GM11168 (cell line): Measurements from ENCODE around the gene ATP6V1B1.

ENCODE experiments used
- in situ Hi-C: fragments of 300-500 bp; cut with MboI; formaldehyde crosslinking; loops from one replicate; pipeline ENCODE4 v1.12.0; 2022; ENCODE audit warnings: low sequenced_read_pairs; ENCODE audit not compliant: unreplicated experiment

The ATP6V1B1 gene

DNA sequence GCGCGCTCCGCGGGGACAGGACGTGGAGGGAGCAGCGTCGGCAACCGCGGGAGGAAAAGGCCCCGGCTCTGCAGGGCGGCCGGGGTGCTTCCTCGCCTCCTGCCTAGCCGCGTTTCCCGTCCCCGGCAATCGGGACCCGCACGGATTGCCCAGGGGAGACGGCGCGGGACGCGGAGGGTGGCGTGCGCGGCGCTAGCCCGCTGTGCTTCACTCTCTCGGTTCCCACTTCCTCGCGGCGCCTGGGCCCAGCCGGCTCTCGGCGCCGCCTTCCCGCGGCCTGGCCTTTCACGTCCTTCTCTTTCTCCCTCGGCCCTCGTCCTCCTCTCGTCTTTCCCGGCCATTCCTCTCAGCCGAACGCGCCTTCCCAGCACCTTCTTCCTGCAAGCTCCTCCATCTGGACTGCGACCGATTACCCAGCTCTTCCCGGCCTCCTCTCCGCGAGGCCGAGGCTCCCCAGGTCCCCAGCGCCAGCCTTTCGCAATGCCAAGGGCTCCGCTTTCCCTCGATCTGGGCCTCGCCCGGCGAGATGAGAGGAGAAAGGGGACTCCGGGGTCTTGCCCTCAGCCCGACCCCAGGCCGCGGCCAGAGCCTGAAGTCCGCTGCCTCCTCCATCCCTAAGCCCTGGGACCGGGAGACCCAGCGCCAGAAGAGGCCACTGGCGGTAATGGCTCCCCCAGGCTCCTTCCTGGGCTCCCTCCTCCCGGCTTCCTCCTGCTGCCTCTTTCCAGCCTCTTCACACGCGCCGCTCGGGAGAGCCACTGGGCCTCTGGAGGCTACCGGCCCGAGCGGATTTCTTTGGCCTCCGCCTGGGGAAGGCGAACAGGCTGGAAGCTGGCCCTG lies 34.3 kb upstream of the ATP6V1B1 start:
- in situ Hi-C loops: no loop called here

DNA sequence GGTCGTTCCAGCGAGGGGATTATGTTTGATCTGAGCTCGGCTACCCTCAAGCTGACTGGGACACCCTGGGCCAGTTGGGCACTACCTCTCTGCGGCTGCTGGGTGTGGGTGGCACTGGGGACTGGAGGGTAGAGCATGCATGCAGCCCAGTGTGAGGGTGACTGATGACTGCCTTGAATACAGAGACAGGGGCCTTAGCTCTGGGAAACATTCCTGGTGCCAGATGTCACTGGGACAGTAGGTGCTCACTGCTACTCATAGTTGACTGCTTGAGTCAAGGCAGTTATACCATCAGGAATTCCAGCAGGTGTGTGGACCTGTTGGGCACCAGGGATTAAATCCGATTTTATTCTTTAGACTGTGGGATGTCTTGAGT lies 33.6 kb upstream of the ATP6V1B1 start:
- in situ Hi-C loops: no loop called here

DNA sequence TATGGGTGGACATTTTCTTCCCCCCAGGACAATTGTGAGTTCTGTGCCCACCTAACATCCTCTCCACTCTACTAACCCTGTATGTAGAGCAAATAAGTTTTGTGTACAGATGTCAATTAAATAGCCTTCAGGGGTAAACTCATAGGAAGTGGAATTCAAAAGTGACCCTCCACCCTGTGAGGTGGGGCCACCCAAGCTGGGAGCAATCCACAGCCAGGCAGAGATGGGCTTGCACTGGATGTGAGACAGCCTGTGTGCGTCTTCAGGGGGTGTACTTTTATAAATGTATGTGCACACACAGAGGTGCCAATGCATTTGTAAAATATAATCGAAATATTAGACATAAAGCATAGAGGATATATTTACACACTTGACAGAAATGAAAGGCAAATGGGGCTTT lies 33.1 kb upstream of the ATP6V1B1 start:
- in situ Hi-C loops: no loop called here

DNA sequence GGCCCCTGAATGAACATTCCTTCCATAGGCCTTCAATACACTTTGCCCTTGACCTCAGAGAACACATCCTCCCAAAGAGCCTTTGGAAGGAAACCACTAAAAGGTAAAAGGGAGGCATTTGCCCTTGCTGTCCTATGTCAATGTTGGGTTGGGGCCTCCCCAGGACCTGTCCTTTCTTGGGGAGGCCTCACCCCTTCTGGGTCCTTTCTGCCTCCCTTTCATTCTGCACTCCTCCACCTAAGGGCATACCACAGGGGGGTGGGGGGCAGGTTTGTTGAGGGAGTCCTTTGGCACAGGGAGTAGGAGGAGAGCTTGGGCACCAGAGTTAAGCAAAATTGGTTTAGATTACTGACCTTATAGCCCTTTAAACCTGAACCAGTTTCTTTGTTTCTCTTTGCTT lies 32.5 kb upstream of the ATP6V1B1 start:
- in situ Hi-C loops: no loop called here

DNA sequence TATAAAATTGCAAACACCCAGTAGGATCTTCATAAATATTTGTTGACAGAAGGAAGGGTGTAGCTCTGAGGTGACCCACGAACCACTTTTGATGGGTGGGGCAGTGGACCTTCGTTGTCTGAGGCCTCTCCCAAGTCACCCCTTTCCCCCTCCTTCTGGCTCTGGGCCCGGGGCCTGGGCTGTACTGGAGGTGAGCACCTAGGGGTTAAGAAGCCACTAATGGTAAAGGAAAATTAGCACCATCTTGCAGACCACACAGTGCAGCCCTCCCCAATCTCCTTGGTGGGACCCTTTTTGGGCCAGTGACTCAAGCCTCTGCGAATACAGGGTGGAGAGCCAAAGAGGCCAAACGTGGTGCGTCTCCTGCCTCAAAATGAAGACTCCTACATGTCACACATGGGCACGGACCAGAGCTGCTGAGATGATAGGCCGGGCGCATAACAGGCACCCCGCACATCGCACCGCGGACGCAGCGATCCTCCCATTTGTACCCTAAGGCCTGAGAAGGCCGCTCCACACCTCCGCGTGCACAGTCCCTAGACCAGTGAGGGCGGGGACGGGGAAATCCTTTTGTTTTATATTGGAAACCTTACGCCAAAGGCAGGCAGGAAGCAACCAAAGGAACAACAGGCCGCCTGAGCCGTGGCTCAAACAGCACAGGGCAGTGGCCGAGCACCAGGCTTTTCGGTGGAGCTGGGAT lies 31.9 kb upstream of the ATP6V1B1 start:
- in situ Hi-C loops: no loop called here

DNA sequence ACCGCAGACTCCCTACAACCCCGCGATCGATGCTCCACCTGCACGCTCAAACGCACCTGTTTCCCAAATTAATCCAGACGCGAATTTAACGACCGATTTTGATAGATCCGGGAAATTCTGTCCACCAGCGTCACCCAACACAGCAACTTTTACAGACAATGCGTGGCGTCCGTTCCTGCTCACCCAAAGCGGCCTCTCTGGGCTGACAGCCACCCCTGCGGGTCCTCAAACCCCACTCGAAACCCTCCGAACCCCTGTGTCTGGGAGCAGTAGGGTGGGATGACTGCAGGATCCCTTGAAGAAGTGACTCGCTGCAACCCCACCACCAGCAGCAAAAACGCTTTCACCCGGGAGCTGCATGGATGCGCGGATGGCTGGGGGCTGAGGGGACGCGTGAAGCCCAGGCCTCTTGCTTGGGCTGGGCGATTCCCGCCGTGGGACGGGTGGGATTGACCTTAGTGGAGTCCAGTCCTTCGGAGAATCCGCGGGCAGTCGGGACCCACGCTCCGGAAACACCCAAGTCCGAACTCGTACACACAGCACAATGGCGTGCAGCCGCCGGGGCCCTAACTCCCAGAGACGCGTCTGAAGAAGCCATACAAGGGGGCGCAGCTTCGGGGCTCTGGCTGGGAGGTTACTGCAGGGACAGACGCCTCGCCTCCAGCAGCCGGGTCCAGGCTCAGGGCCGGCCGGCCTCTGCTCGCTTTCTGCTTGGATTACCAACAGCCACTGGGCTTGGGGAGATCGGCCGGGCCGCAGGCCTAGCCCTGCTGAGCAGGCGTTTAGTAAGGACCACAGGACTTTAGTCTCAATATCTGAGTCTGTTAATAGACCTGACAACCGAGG lies 31.1 kb upstream of the ATP6V1B1 start:
- in situ Hi-C loops: no loop called here

DNA sequence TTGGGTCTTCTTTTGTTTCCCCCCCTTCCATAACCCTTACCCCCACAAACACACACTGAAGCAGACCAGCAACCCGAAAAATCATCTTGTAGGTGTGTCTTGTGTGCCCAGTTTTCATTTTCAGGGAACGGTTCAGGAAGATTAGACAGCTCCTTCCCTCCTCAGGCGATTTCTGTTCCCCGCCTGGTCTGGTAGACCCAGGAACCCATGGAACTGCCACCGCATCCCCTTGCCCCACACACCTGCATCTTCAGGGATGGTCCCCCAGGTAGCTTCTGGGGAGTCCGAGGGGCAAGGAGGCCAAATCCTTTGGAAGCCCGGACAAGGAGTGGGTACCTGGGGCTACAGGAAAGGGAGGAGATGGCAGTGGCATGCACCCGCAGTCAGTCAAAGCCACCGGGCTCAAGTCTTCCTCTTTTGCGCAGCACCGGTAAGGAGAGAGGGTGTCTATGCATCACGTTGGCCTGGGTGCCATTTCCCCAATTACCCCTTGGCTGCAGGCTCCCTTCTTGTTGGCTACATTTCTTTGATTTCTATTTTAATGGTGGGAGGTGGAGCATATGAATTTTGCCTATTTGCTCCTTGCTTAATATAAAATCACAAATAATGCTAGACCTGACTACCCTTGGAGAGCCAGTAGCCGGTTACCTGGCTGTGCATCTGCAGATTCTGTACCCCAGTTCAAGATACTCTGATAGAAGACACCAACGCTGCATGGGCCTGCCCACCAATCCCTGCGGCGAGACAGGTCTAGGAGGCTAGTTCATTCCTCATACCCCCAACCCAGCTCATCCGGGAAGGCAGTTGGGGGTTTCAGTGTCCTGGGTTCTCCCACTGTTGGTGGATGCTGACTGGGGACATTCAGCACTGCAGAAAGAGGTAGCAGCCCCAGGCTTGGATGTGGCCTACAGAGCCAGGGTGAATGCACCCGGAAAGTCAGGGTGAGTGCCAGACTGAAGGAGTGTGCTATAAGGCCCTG lies 30.0 kb upstream of the ATP6V1B1 start:
- in situ Hi-C loops: no loop called here

DNA sequence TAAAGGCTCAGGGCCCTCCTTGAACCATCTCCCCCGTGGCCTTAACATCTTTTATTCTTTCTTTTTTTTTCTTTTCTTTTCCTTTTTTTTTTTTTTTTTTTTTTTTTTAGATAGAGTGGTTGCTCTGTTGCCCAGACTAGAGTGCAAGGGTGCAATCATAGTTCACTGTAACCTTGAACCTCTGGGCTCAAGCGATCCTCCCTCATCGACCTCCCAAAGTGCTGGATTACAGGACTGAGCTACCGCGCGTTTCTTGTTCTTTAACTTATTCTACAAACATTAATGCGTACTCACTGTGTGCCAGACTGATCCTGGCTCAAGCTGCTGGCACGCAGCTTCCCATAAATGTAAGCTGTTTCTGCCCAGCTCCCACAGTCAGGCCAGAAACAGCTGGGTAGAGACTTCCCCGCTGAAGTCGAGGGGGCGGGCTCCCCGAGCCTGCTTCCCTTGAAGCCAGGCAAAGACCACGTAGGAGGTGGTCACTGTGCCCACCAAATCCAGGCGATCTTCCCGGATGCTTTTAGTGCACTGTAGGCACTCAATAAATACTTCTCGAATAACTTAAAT lies 29.2 kb upstream of the ATP6V1B1 start:
- in situ Hi-C loops: no loop called here

DNA sequence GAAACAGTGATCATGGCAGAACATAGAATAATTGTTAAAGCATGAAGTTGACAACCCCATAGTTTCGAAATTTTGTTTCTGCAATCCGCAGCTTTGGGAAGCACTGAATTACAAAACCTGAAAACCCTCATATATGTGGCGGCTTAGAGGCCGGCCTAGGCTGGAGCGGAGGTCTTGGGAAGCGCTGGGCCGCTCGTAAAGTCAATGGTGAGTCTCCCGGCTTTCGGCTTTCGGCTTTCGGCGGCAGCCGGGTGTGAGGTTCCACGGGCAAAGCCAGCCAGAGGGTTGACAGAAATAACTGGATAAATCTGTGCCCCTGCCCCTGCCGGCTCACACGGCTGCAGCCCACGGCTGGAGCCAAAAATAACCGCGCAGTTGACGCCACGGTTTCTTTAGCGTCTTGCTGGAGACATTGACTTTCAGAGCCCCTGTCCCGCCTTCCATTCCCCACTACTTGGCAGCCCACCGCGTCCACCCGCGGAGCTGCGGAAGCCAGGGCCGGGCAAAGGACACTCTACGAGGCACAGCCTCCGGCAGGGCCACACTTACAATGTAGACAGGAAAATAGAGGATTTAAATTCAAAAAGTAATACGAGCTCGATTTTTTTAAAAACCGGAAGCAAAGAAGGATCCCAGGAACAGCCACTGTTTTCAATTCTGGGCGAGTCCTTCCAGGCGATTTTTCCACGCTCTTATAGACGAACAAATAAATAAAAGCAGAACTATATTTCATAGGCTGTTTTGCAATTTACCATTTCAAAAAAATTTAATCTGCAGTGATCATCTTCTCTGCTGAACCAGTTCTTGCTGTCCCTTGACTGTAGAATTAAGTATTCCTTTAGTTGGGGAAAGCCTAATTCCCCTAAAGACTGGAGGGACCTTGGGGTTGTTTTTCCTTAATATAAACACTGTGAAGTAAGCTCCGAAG lies 28.3 kb upstream of the ATP6V1B1 start:
- in situ Hi-C loops: no loop called here

DNA sequence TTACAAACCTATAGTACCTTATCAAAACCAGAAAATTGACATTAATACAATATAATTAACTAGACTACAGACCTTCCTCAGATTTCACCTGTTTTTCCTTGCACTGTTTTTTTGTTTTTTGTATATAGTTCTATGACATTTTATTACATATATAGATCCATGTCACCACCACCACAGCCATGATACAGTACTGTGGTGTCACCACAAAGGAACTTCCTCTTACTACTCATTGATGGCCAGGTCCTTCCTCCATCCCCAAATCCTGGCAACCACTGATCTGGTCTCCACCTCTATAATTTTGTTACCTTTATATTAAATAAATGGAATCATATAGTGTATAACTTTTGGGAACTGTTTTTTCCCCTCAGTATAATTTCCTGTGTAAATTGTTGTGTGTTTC lies 19.4 kb upstream of the ATP6V1B1 start:
- in situ Hi-C loops: no loop called here

DNA sequence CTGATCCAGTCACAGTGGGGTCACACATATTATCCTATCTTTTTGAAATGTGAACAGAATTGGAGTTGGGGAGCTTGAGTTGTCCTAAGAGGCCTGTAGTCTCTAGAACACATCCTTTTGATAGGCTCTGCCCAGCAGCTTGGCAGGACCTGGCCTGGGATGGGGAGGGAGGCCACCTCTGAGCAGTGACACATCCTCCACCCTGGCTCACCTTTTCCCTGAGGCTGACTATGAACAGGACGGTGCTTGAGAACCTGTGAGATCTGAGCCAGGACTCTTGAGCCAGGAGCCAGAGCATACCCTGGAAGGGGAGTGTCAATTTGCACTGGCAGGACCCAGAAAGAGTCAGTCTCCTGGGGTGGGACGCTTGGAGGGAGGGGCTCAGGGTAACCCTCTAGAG lies 17.7 kb upstream of the ATP6V1B1 start:
- in situ Hi-C loops: no loop called here

DNA sequence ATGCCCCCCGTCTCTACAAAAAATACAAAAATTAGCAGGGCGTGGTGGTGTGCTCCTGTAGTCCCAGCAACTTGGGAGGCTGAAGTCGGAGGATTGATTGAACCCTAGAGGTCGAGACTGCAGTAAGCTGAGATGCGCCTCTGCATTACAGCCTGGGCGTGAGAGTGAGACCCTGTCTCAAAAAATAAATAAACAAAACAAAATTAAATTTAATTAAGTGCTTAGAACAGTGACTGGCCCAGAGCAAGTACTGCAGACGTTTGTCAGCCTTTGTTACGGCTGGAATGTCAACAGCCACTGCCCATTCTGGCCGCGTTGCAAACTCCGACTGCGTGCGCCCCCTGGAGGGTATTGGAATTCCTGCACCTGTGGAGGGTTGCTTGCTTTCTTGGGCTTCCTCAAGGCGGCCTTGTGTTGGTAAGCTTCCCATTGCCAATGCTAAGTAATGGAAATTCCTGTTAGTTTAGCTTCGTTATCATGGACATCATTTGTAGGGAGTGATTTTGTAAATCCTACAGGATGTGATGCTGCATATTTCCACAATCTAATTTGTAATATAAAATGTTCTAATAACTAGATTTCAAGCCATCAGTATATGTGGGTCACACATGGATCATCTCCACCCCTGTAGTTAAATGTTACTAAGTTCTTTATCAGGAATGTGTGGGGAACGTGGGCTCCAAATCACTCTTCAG lies 15.9 kb upstream of the ATP6V1B1 start:
- in situ Hi-C loops: loop anchor here (10.0 kb wide), 1 partner anchor 55 kb away; no protein-coding TSS in a partner anchor

DNA sequence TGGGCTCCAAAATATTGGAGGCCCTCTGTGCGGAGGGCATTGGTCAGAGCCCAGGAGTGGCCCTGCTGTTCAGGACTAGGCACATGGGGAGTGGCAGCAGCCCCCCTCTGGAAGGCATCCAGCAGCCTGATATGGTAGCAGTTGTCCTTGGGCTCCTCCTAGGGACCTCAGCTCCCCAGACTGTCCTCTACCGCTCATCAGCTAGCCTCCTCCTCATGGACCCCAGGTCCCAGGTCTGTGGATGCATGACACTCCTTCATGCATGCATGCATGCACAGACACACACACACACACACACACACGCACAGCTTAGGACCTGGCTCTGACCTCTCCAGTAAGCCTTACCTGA lies 15.4 kb upstream of the ATP6V1B1 start:
- in situ Hi-C loops: loop anchor here (10.0 kb wide), 1 partner anchor 56 kb away; no protein-coding TSS in a partner anchor

DNA sequence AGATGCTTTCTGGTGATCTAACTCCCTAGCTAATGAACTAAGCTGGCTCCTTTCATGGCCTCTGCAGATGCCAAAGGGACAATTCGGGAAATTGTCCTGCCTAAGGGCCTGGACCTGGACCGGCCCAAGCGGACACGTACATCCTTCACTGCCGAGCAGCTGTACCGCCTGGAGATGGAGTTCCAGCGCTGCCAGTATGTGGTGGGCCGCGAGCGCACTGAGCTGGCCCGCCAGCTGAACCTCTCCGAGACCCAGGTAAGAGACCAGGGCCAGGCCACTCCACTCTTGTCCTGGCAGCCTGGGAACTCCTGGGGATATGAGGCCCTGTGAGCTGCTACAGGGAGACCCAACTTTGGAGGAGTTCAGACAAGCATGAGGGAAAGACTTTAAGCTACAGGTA lies 14.7 kb upstream of the ATP6V1B1 start:
- in situ Hi-C loops: loop anchor here (10.0 kb wide), 1 partner anchor 56 kb away; no protein-coding TSS in a partner anchor

DNA sequence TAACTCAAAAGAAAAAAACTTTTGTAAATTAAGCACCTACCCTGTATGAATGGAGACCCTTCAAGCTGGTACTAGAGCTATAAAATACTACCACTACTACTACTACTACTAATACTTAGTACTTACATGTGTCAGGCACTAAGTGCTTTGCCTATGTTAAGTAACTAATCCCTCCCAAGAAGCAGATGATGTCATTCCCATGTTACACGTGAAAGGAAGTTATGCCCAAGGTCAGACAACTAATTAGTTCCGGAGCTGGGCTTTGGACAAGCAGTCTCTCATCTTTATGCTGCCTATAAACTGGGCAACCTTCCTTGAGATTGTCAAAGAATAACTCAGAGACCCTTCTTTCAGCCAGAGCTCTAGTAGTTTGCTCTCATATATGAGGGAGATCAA lies 13.9 kb upstream of the ATP6V1B1 start:
- in situ Hi-C loops: loop anchor here (10.0 kb wide), 1 partner anchor 57 kb away; no protein-coding TSS in a partner anchor

DNA sequence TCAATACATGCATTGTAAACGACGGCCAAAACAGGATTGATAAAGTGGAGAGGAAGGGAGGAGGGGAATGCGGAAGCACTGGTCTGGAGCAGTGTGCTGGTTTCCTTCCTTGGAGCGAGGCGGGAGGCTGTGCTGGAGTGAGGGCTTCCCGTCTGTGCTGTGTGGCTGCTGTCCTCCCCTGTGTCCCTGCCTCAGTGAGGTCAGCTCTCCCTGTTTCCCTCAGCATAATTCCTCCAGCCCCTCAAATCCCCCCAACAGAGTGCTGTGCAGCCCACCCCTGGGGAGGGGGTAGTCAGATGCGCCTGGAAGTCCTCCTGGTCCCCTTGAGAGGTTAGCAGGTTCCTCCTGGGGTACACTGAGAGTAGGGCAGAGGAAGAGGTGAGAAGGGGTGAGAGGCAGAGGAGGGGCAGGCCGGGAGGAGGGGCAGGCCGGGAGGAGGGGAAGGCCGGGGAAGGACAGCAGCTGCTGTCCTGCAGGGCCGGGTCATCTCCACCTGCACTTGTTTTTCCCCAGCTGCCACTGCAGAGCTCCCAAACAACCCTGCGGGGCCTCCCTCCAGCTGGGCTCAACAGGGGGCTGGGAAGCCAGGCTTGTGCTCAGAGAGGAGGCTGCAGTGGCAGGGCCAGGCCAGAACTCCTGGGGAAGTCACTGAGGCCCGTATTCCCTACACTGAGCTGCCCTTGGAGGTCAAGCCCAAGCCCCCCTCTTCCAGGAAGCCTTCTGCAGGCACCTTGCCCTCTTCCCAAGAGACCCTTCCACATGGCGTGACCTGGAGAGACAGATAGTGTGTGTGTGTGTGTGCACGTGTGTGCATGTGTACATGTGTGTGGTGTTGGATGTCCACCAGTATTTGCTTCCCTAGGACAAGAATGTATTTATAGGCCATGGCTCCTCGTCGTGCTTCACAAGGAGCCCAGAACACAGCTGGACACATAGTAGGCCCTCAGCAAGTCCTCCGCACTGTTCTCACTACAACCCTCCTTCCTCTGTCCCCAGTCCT lies 13.2 kb upstream of the ATP6V1B1 start:
- in situ Hi-C loops: loop anchor here (10.0 kb wide), 1 partner anchor 58 kb away; no protein-coding TSS in a partner anchor
